Epithelial cell of proximal tubule (primary cell): ENCODE measurements around the gene ASIC5. TPM values are rescaled to one million over a fixed set of nuclear protein-coding genes. Genes with fewer than 3 reads are reported as not detected.

Experiments used
- DNase-seq: peaks from one replicate; pipeline ENCODE4 v3.0.0-alpha.2; 2011; ENCODE audit warnings: low read depth
- H3K4me3 ChIP-seq: 2 replicates; pipeline ENCODE4 v1.5.1; 2011; ENCODE audit warnings: low read depth, mild to moderate bottlenecking, low read length
- total RNA-seq: library from RNA; depleted of rRNA; stranded (reverse); fragments of >200 nt; gene quantifications from 2 replicates; pipeline ENCODE4 v1.2.3, GENCODE V29; 2015
- TF ChIP-seq, protein P1 (sequence below): conservative IDR thresholded peaks from 2 replicates; pipeline ENCODE4 v1.5.1; 2012; ENCODE audit warnings: low read depth, mild to moderate bottlenecking, low read length

Gene ASIC5
- total RNA-seq, 1 donor from 2014 or later = not detected

DNA sequence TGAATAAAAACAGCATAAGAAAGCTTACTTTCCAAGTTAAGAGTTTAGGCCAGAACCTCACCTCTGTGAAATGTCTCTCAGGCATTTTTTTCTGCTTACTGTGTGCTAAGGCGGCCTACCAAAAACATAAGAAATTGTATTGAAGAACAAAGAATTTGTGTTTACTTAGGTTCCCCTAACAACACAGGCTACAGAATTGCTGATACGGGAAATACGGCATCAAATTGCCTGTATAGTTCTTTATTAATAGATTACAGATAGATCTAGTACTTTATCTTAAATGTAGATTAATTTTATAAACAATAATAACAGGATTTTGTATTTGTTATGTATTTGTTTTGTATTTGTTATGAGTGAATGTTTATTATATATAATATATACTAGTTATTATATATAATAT, 12.9 kb downstream of the ASIC5 start:
- H3K4me3 ChIP-seq = no peak overlapping the region
- TF ChIP-seq, protein P1, sequence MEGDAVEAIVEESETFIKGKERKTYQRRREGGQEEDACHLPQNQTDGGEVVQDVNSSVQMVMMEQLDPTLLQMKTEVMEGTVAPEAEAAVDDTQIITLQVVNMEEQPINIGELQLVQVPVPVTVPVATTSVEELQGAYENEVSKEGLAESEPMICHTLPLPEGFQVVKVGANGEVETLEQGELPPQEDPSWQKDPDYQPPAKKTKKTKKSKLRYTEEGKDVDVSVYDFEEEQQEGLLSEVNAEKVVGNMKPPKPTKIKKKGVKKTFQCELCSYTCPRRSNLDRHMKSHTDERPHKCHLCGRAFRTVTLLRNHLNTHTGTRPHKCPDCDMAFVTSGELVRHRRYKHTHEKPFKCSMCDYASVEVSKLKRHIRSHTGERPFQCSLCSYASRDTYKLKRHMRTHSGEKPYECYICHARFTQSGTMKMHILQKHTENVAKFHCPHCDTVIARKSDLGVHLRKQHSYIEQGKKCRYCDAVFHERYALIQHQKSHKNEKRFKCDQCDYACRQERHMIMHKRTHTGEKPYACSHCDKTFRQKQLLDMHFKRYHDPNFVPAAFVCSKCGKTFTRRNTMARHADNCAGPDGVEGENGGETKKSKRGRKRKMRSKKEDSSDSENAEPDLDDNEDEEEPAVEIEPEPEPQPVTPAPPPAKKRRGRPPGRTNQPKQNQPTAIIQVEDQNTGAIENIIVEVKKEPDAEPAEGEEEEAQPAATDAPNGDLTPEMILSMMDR = no peak
- no peak for DNase-seq

GRCh38 chr4:155849042-155849441, 17.0 kb downstream of the ASIC5 start:
- DNase-seq = no peak
- H3K4me3 ChIP-seq = no peak overlapping the region
- TF ChIP-seq, protein P1 = no peak

DNA sequence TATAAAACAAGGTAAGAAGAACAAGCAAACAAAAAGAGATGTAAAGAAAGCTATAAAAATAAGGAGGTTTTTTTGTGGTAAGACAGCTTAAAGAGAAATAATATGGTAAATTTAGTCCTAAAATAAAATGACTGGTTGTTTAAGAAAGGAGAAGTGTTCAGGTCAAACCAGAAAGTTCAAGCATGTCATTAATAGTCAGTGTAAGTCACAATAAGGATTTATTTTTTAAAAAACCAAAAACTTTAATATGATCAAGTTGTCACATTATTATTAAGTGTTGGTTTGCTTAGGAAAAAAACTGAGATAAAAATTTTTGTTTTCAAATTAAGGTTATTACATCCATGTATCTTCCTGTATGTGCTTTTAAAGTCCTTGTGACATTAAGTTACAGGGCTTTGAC, 19.1 kb downstream of the ASIC5 start:
- no peak overlapping the region for H3K4me3 ChIP-seq
- TF ChIP-seq, protein P1 = no peak
- no peak for DNase-seq

DNA sequence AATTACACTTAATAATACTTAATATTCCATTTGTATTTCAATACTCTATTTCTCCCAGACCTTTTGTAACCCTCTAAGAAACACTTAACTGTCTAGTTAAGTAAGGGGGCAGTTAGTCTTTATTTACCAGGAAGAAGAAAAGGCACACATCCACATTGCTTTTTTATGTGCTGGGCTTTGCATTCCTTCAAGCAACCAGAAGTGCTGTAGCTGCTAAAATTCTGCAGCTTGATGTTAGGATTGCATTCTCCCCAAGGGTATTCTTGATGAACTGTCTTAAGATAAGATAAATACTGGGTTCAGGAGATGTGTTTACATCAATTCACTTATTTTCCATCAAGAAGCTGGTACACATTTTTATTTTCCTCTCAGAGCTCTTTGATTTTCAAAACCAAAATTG, 24.0 kb downstream of the ASIC5 start:
- TF ChIP-seq, protein P1 = no peak
- no peak for DNase-seq
- H3K4me3 ChIP-seq = no peak overlapping the region

GRCh38 chr4:155837203-155837796, 28.8 kb downstream of the ASIC5 start:
- TF ChIP-seq, protein P1 = no peak
- DNase-seq = no peak
- H3K4me3 ChIP-seq = no peak overlapping the region

DNA sequence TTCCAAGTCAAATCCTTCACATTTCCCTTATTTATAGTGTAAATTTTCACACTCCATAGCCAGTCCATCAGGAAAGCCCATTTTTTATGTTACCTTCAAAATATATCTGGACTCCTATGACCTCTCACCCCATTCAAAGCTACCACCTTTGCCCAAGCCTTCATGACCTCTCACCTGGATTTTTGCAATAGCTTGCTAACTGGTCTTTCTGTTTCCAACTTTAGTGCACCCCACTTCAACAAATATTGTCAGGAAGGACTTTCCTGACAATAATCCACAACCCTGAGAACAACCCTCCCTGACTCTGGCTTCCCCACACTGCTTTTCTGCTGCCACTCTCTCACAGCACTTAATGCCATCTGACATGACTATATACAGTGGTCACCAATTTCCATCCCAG, 33.4 kb downstream of the ASIC5 start:
- H3K4me3 ChIP-seq = no peak overlapping the region
- TF ChIP-seq, protein P1 = no peak
- DNase-seq = no peak

- no peak overlapping the region for H3K4me3 ChIP-seq
- TF ChIP-seq, protein P1 = no peak
- no peak for DNase-seq
These were observed 37.4 kb downstream of the ASIC5 start for GRCh38 chr4:155828628-155829027.
